Panc1 (cell line): Measurements from ENCODE around the gene C1QA. TPM values are rescaled to one million over a fixed set of nuclear protein-coding genes. Genes with fewer than 3 reads are reported as not detected.

Experiments used
- ATAC-seq: fragments of 200-7000 bp; cut with Tn5 transposase; 2 replicates; pipeline ENCODE4 v1.9.1; 2020; ENCODE audit warnings: mild to moderate bottlenecking, moderate library complexity
- BruUV-seq: library from RNA; stranded (reverse); fragments of 400-500 nt; replicated peaks from 2 replicates; lab custom pipeline; 2021; lab: Mats Ljungman, UMichigan
- CTCF ChIA-PET: fragments of 300-600 bp; sonication (Branson Sonifier 250); formaldehyde crosslinking; loops from one replicate; lab custom pipeline; 2022; ENCODE audit warnings: antibody characterized with exemption; lab: Charles Lee
- POLR2A ChIA-PET: fragments of 300-600 bp; sonication (Branson Sonifier 250); formaldehyde crosslinking; loops from one replicate; lab custom pipeline; 2022; ENCODE audit warnings: antibody characterized with exemption; lab: Charles Lee
- DNase-seq: peaks from one replicate; pipeline ENCODE4 v3.0.0-alpha.2; 2010; ENCODE audit warnings: low read depth, low spot score
- H3K27ac ChIP-seq: 2 replicates; pipeline ENCODE4 v1.5.1; 2011; ENCODE audit warnings: mild to moderate bottlenecking, low read length, inconsistent platforms
- H3K27me3 ChIP-seq: fragments of 200-500 bp; sonication (Bioruptor generic); 2 replicates; pipeline ENCODE4 v1.6.0; 2014; ENCODE audit warnings: low read length, inconsistent platforms; ENCODE audit not compliant: control insufficient read depth, insufficient read depth
- H3K36me3 ChIP-seq: fragments of 200-500 bp; sonication (Bioruptor generic); 2 replicates; pipeline ENCODE4 v1.5.1; 2014; ENCODE audit warnings: inconsistent platforms, mild to moderate bottlenecking, low read length, moderate library complexity; ENCODE audit not compliant: control insufficient read depth, insufficient read depth
- H3K4me1 ChIP-seq: 2 replicates; pipeline ENCODE4 v1.5.1; 2011; ENCODE audit warnings: inconsistent platforms, mild to moderate bottlenecking, low read length, moderate library complexity; ENCODE audit not compliant: control insufficient read depth, insufficient read depth
- H3K4me3 ChIP-seq, 2 experiments: 2 replicates each; pipeline ENCODE4 v1.5.1; 2011 to 2012; ENCODE audit warnings: low read depth in 2 of 2, low read length in 2 of 2, mild to moderate bottlenecking in 2 of 2, inconsistent platforms in 1 of 2, moderate library complexity in 1 of 2
- H3K9me3 ChIP-seq: fragments of 200-500 bp; sonication (Bioruptor generic); 2 replicates; pipeline ENCODE4 v1.5.1; 2014; ENCODE audit warnings: low read depth, mild to moderate bottlenecking, inconsistent platforms, low read length, moderate library complexity; ENCODE audit not compliant: control insufficient read depth, insufficient read depth
- CTCF ChIP-seq: fragments of 450-650 bp; IDR thresholded peaks from 2 replicates; pipeline ENCODE4 v1.5.1; 2017; ENCODE audit warnings: mild to moderate bottlenecking
- POLR2AphosphoS5 ChIP-seq: IDR thresholded peaks from 2 replicates; pipeline ENCODE4 v1.6.1; 2012; ENCODE audit warnings: mild to moderate bottlenecking, low read depth, low read length, moderate library complexity
- REST ChIP-seq, 2 experiments: IDR thresholded peaks; 2 replicates each; pipeline ENCODE4 v1.6.1; 2011 to 2012; ENCODE audit warnings: low read depth in 2 of 2, control low read depth in 1 of 2, low read length in 1 of 2, mild to moderate bottlenecking in 1 of 2, moderate library complexity in 1 of 2; ENCODE audit not compliant: insufficient read depth in 1 of 2
- SIN3A ChIP-seq: IDR thresholded peaks from 2 replicates; pipeline ENCODE4 v1.6.1; 2012; ENCODE audit warnings: low read depth, mild to moderate bottlenecking, low read length, moderate library complexity, borderline replicate concordance; ENCODE audit not compliant: insufficient read depth
- TCF7L2 ChIP-seq: IDR thresholded peaks from 2 replicates; pipeline ENCODE4 v1.6.1; 2011; ENCODE audit warnings: mild to moderate bottlenecking, low read depth, low read length, inconsistent platforms
- in situ Hi-C: cut with HindIII; loops from 2 replicates; pipeline ENCODE4 v1.10.0; 2016; ENCODE audit warnings: low sequenced_read_pairs, low pct_unique_long_range_greater_than_20kb
- intact Hi-C: fragments of 100-400 bp; cut with micrococcal nuclease; formaldehyde crosslinking; loops from one replicate; pipeline ENCODE4 v1.10.0; 2022; ENCODE audit not compliant: unreplicated experiment
- total RNA-seq: library from RNA; stranded (reverse); gene quantifications from one replicate; pipeline ENCODE4 v1.2.1, GENCODE V29; 2021; ENCODE audit not compliant: unreplicated experiment

C1QA gene
- total RNA-seq, 1 experiment from 2014 or later, result 0.41 TPM

GRCh38 chr1:22600071-22600816 lies 36.2 kb upstream of the C1QA start:
- no peaks in the 10 kb centered on the region for H3K36me3 ChIP-seq
- no peak for DNase-seq
- TF ChIP-seq CTCF (no peak), TCF7L2 (no peak), POLR2AphosphoS5 (no peak), SIN3A (no peak), REST (IDR thresholded peaks at IDR 0.05; ENCODE audit: insufficient read depth in 1 of 2, low read depth in 2 of 2, low read length in 1 of 2) (no peak)

GRCh38 chr1:22600817-22601605 lies 35.4 kb upstream of the C1QA start:
- ChIA-PET POLR2A (no interaction called here), CTCF (no interaction called here)
- in situ Hi-C loops (no loop called here), intact Hi-C loops (no loop called here)
- H3K9me3 ChIP-seq, result no peaks in the 10 kb centered on the region
- no peaks in the 10 kb centered on the region for H3K36me3 ChIP-seq
- no peak overlapping the region for H3K27ac ChIP-seq
- BruUV-seq, result no TSS peak
- DNase-seq, result no peak
- peaks cover 5% of the 10 kb centered on the region for H3K27me3 ChIP-seq
- H3K4me1 ChIP-seq, result no peaks in the 10 kb centered on the region
- TF ChIP-seq CTCF (no peak), REST (IDR thresholded peaks at IDR 0.05; ENCODE audit: insufficient read depth in 1 of 2, low read depth in 2 of 2, low read length in 1 of 2) (no peak), TCF7L2 (no peak), POLR2AphosphoS5 (no peak), SIN3A (no peak)
- H3K4me3 ChIP-seq, result no peak overlapping the region
- no peak for ATAC-seq

More at GRCh38 chr1:22600071-22600816, 36.2 kb upstream of the C1QA start:
- H3K4me1 ChIP-seq, result no peaks in the 10 kb centered on the region
- ATAC-seq, result peak; percentile 81
- POLR2A ChIA-PET, result no interaction called here
- no peak overlapping the region for H3K27ac ChIP-seq
- peaks cover 5% of the 10 kb centered on the region for H3K27me3 ChIP-seq
- no peaks in the 10 kb centered on the region for H3K9me3 ChIP-seq
- CTCF ChIA-PET, result no interaction called here
- no TSS peak for BruUV-seq
- in situ Hi-C loops, result no loop called here
- no peak overlapping the region for H3K4me3 ChIP-seq
- intact Hi-C loops, result no loop called here
